Effector memory CD4-positive, alpha-beta T cell (primary cell): ENCODE results near the gene MSI2.

ENCODE experiments used
- DNase-seq, 3 donors: peaks; one replicate each; pipeline ENCODE4 v3.0.0-alpha.2; 2020
- H3K27ac ChIP-seq: 2 replicates; pipeline ENCODE4 v1.7.0; 2013; ENCODE audit warnings: mild to moderate bottlenecking, low read length, moderate library complexity; ENCODE audit not compliant: insufficient read depth, poor library complexity, severe bottlenecking
- H3K27me3 ChIP-seq: replicated peaks from 2 replicates; pipeline ENCODE4 v1.7.0; 2013; ENCODE audit warnings: mild to moderate bottlenecking, low read length; ENCODE audit not compliant: insufficient read depth, control insufficient read depth, poor library complexity, severe bottlenecking
- H3K36me3 ChIP-seq: 2 replicates; pipeline ENCODE4 v1.7.0; 2013; ENCODE audit warnings: mild to moderate bottlenecking, low read length, moderate library complexity; ENCODE audit not compliant: control insufficient read depth, insufficient read depth
- H3K4me1 ChIP-seq: 2 replicates; pipeline ENCODE4 v1.7.0; 2013; ENCODE audit warnings: low read length, mild to moderate bottlenecking; ENCODE audit not compliant: control insufficient read depth, insufficient read depth, poor library complexity, severe bottlenecking
- H3K4me3 ChIP-seq: 2 replicates; pipeline ENCODE4 v1.7.0; 2013; ENCODE audit warnings: low read length, low read depth, mild to moderate bottlenecking; ENCODE audit not compliant: insufficient read depth, poor library complexity, severe bottlenecking
- H3K9me3 ChIP-seq: 2 replicates; pipeline ENCODE4 v1.7.0; 2013; ENCODE audit warnings: mild to moderate bottlenecking, low read length, moderate library complexity; ENCODE audit not compliant: control insufficient read depth

Gene MSI2

DNA sequence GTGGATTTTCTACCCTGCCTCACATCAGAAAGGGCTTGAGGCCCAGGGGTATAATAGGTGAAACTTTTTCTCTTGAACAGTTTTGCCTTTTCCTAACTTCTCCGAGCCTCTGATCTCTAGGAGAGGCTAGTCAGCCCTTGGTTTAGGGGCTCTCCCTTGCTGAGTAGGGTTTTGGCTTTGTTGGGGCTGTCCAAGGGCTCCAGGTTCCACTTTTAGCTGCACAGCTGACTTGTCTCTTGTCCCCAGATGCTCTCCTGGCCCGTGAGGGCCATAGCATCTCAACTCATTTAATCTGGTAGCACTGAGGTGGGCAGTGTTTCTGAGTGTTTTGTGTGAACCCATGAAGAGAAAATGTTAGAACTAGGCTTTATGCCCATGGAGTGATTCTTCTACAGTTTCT lies 103.9 kb downstream of the MSI2 start:
- no peaks in the 10 kb centered on the region for H3K36me3 ChIP-seq
- no peaks in the 10 kb centered on the region for H3K4me1 ChIP-seq
- DNase-seq = no peak
- no peak overlapping the region for H3K27ac ChIP-seq
- H3K4me3 ChIP-seq = no peak overlapping the region
- H3K9me3 ChIP-seq = no peaks in the 10 kb centered on the region
- no peaks in the 10 kb centered on the region for H3K27me3 ChIP-seq

DNA sequence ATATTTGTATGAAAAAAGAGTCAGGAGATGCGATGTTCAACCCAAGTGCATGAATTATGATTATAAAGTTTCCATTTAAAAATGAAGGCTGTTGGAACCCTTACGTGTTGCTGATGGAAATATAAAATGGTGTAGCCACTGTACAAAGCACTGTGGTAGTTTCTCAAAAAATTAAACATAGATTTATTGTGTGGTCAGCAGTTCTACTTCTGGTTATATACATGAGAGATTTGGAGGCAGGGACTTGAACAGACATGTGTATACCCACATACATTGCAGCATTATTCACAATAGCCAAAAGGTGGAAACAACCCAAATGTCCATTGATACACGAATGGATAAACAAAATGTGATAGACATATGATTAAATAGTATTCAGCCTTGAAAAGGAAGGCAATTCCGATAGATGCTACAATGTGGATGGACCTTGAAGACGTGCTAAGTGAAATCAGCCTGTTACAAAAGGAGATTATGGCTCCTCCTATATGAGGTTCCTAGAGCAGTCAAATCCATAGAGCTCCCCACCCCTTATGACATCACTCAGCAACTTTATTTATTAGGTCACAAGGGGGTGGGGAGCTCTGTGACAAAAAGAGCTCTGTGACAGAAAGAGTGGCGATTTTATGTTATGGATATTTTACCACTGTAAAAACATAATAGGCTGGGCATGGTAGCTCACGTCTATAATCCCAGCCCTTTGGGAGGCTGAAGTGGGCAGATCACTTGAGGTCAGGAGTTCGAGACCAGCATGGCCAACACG lies 106.7 kb downstream of the MSI2 start:
- H3K27me3 ChIP-seq = no peaks in the 10 kb centered on the region
- H3K36me3 ChIP-seq = no peaks in the 10 kb centered on the region
- H3K4me1 ChIP-seq = no peaks in the 10 kb centered on the region

DNA sequence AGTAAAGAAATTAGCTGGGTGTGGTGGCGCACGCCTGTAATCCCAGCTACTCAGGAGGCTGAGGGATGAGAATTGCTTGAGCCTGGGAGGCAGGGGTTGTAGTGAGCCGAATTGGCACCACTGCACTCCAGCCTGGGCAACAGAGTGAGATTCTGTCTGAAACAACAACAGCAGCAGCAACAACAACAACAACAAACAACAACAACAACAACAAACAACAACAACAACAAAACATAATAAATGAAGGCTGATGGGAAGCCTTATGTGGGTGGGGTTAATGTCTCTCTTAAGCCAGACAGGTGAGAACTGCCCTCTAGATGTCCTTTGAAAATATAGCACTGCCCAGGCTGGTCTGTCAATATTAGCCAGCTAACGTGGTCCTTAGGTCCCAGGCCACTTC lies 107.3 kb downstream of the MSI2 start:
- DNase-seq = no peak
- no peaks in the 10 kb centered on the region for H3K9me3 ChIP-seq
- no peaks in the 10 kb centered on the region for H3K27me3 ChIP-seq
- no peak overlapping the region for H3K4me3 ChIP-seq
- H3K4me1 ChIP-seq = no peaks in the 10 kb centered on the region
- no peaks in the 10 kb centered on the region for H3K36me3 ChIP-seq
- no peak overlapping the region for H3K27ac ChIP-seq

More for the DNA sequence above, 106.7 kb downstream of the MSI2 start:
- no peak overlapping the region for H3K4me3 ChIP-seq
- no peak overlapping the region for H3K27ac ChIP-seq
- no peak for DNase-seq
- H3K9me3 ChIP-seq = no peaks in the 10 kb centered on the region

DNA sequence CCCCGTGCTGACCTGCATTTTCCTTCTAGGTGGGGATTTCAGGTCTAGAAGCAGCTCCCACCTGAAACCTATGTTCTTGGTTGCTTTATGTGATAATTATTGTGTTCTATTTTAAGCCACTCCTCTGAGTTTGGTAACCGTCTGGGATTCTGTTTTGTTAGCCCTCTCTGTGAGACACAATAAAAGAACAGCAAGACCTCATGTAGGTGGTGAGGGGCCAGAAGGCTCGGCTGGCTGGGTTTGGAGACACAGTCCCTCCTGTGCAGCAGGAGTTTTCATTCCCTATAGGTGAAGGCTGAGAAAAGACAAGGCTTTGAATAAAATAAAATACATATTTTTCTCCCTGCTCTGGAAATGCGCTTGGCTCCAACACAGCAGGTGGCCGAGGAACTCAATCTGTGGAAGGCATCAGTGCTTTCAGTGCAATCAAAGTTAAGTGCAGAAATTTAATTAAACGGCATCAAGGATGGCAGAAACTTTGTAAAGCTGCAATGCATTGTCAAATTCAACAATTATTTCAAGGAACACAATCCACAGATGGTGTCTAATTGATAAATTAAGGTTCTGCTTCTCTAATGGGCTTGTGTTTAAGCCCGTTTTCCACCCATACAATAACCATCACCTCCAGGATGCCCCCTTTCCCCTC lies 107.8 kb downstream of the MSI2 start:
- no peak for DNase-seq
- Histone ChIP-seq H3K4me3 (no peak overlapping the region), H3K27ac (no peak overlapping the region), H3K27me3 (no peaks in the 10 kb centered on the region), H3K9me3 (no peaks in the 10 kb centered on the region), H3K36me3 (no peaks in the 10 kb centered on the region), H3K4me1 (no peaks in the 10 kb centered on the region)

- H3K27ac ChIP-seq = no peak overlapping the region
- H3K9me3 ChIP-seq = no peaks in the 10 kb centered on the region
- no peaks in the 10 kb centered on the region for H3K36me3 ChIP-seq
- DNase-seq = no peak
- H3K27me3 ChIP-seq = no peaks in the 10 kb centered on the region
- H3K4me3 ChIP-seq = no peak overlapping the region
- no peaks in the 10 kb centered on the region for H3K4me1 ChIP-seq
These were observed 109.1 kb downstream of the MSI2 start for GRCh38 chr17:57365420-57365819.

GRCh38 chr17:57366177-57366557 lies 109.8 kb downstream of the MSI2 start:
- Histone ChIP-seq H3K36me3 (no peaks in the 10 kb centered on the region), H3K27ac (no peak overlapping the region), H3K4me1 (no peaks in the 10 kb centered on the region), H3K27me3 (no peaks in the 10 kb centered on the region), H3K9me3 (no peaks in the 10 kb centered on the region), H3K4me3 (no peak overlapping the region)
- no peak for DNase-seq

DNA sequence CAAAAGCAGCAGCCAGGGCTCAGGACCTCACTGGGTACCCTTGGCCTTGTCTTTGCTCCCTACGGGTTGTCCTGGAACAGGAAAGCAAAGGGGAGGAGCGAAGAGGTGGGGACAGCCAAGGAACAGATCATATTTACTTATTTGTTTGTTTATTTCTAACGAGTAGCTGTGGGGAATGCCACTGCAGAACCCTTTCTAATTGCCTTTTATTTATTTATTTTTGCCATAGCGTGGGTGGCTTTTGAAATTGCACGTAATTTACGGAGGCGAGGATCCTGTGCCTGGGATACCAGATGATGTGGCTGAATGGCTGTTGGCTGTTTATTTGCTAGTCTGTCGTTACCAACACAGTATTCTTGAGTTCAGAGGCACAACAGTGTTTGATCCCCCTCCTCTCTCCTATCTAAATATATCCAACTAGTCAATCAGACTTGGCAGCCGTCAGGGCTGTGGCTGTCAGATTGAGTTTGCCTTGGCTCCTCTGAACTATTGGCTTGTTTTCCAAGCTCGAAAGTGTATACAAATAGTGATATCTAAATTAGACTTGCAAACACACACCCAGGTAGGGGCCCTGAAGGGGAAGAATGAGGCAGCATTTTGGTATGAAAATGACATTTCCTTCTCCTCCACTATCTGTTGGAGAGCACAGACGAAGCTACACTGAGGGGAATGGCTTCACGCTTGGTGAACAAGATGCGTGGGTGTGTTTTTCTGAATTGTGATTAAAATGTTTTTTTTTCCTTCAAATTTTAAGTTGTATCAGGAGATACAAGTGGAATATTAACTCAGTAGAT lies 110.4 kb downstream of the MSI2 start:
- H3K4me3 ChIP-seq = no peak overlapping the region
- DNase-seq = no peak
- H3K9me3 ChIP-seq = no peaks in the 10 kb centered on the region
- no peak overlapping the region for H3K27ac ChIP-seq
- H3K36me3 ChIP-seq = no peaks in the 10 kb centered on the region
- no peaks in the 10 kb centered on the region for H3K4me1 ChIP-seq
- no peaks in the 10 kb centered on the region for H3K27me3 ChIP-seq

GRCh38 chr17:57368637-57369336 lies 112.5 kb downstream of the MSI2 start:
- no peak overlapping the region for H3K4me3 ChIP-seq
- no peak for DNase-seq
- no peak overlapping the region for H3K27ac ChIP-seq
- no peaks in the 10 kb centered on the region for H3K9me3 ChIP-seq
- H3K36me3 ChIP-seq = no peaks in the 10 kb centered on the region
- no peaks in the 10 kb centered on the region for H3K27me3 ChIP-seq
- H3K4me1 ChIP-seq = no peaks in the 10 kb centered on the region

- H3K36me3 ChIP-seq = no peaks in the 10 kb centered on the region
- no peaks in the 10 kb centered on the region for H3K9me3 ChIP-seq
- no peak overlapping the region for H3K27ac ChIP-seq
- no peaks in the 10 kb centered on the region for H3K27me3 ChIP-seq
- H3K4me1 ChIP-seq = no peaks in the 10 kb centered on the region
- H3K4me3 ChIP-seq = no peak overlapping the region
- no peak for DNase-seq
These were observed 113.2 kb downstream of the MSI2 start for GRCh38 chr17:57369509-57369945.
